Fibroblast of skin of abdomen (primary cell): ENCODE measurements around the gene NRK. TPM values are rescaled to one million over a fixed set of nuclear protein-coding genes. Genes with fewer than 3 reads are reported as not detected.
A peak's percentile ranks its signal among the peaks of the same experiment; 100 is the strongest.
"Not testable (repeated sequence)": the region's sequence is repeated elsewhere in the genome, so short reads cannot be mapped to it uniquely, and the experiment has no call there.

Experiments used
- DNase-seq: peaks from one replicate; pipeline ENCODE4 v3.0.0-alpha.2; 2013
- polyA plus RNA-seq, 2 experiments: library from polyadenylated mRNA; unstranded; fragments of 120-200 nt; gene quantifications; one replicate each; pipeline ENCODE4 v1.2.1, GENCODE V29; 2013; ENCODE audit not compliant: insufficient read length in 2 of 2

Gene NRK, protein sequence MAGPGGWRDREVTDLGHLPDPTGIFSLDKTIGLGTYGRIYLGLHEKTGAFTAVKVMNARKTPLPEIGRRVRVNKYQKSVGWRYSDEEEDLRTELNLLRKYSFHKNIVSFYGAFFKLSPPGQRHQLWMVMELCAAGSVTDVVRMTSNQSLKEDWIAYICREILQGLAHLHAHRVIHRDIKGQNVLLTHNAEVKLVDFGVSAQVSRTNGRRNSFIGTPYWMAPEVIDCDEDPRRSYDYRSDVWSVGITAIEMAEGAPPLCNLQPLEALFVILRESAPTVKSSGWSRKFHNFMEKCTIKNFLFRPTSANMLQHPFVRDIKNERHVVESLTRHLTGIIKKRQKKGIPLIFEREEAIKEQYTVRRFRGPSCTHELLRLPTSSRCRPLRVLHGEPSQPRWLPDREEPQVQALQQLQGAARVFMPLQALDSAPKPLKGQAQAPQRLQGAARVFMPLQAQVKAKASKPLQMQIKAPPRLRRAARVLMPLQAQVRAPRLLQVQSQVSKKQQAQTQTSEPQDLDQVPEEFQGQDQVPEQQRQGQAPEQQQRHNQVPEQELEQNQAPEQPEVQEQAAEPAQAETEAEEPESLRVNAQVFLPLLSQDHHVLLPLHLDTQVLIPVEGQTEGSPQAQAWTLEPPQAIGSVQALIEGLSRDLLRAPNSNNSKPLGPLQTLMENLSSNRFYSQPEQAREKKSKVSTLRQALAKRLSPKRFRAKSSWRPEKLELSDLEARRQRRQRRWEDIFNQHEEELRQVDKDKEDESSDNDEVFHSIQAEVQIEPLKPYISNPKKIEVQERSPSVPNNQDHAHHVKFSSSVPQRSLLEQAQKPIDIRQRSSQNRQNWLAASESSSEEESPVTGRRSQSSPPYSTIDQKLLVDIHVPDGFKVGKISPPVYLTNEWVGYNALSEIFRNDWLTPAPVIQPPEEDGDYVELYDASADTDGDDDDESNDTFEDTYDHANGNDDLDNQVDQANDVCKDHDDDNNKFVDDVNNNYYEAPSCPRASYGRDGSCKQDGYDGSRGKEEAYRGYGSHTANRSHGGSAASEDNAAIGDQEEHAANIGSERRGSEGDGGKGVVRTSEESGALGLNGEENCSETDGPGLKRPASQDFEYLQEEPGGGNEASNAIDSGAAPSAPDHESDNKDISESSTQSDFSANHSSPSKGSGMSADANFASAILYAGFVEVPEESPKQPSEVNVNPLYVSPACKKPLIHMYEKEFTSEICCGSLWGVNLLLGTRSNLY (N-terminal part only)
- 3.2 TPM for polyA plus RNA-seq (2013, experiment 1 of 2; ENCODE audit: insufficient read length)
- polyA plus RNA-seq (2013, experiment 2 of 2; ENCODE audit: insufficient read length), result 3.2 TPM

DNA sequence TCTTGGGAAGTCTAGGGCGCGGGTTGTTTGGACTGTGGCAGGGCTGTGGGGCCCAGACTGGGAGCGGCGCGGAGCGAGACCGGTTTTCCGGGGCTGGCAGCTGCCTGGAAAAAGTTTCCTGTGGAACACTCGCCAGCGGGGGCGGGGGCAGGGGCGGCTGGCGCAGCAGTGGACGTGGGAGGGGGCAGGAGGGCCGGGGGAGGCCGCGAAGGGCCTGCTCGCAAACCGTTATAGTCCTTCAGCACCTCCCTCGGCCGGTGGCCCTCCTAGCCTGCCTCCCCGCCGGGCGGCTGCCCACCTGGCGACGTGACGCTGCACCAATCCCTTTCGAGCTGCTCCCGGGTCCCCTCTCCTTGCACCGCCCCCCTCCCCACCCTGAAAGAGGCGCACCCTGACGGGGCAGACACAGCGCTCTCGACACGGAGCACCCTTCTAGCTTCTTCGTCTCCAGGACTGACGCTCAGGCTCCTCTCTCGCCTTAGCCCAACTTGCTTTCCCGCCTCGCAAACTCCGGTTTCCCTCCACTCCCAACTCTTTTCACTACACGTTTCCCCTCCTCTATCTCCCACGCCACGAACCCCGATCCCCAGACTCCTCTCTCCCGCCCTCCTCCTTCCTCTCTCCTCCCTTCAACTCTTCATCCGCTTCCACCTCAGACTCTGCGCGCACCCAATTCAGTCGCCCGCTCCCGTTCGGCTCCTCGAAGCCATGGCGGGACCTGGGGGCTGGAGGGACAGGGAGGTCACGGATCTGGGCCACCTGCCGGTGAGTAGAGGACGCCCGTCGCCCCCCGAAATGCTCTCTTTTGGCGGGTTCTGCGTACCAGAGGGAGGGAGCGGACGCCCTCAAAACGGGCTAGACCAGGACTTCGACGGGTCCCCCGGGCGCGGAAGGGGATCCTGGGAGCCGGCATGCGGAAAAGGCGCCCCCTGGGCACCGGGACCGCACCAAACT, at the start of gene NRK:
Gene NRK, plus strand, starts transcription at position 402 of the 954 bp plus-strand sequence. Its CDS starts 307 bp downstream, at position 709.
- DNase-seq, result no peak

DNA sequence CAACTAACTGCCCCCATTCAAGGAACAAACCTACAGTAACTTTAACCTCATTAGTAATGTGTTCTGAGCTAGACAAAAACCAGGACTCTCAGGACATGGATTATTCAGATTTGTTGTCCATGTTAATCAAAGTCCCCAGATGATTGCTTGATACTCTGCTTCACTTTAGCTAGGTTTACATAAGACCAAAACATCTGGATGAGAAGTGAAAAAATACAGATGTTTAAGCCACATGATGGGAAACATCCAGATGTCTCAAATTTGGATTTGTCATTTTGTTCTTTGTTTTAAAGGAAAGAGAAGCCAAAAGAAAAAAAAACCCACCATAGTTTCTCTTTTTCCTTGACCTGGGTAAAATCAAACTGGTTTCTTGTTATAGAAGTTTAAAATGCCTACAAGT, 48.5 kb upstream of the NRK start:
- DNase-seq, result no peak

DNA sequence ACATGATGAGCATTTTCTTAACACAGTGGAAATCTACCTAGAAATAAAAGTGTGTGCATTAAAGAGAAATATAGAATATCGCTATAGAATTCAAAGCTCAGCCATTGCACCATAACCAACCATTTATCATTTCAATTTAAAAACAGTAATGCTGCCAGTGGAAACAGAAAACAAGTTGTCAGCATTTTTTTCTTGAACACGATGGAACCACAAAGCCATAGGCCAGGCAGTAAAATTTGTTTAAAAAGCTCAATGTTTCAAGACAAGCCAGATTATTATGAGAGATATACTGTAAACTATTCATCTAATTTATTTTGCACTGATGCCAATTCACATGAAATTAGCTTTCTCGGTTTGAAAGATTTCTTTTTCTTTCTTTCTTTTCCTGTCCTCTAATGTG, 46.7 kb upstream of the NRK start:
- DNase-seq, result no peak

DNA sequence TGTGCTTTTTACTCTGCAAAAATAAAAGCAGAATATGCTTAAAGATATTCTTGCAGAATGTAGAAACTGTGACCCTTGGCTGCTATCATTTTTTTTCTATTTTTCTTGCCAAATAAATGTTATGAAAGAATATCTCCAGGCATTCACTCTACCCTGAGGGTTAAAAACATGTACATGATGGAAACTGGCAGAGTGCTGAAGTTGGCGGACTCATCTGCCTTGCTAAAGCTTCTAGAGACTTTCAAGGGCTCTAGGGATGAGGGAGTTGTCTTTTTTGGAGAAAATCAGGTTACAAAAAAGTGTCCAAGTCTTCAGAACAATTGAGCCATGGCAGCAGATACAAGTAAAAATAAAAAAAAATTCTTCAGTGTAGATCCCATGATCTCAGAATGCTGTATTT, 40.5 kb upstream of the NRK start:
- DNase-seq, result no peak

DNA sequence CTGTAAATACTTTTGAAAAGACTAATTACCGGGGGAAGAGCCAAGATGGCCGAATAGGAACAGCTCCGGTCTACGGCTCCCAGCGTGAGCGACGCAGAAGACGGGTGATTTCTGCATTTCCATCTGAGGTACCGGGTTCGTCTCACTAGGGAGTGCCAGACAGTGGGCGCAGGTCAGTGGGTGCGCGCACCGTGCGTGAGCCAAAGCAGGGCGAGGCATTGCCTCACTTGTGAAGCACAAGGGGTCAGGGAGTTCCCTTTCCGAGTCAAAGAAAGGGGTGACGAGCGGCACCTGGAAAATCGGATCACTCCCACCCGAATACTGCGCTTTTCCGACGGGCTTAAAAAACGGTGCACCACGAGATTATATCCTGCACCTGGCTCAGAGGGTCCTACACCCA, 25.5 kb upstream of the NRK start:
- DNase-seq, result not testable (repeated sequence)

DNA sequence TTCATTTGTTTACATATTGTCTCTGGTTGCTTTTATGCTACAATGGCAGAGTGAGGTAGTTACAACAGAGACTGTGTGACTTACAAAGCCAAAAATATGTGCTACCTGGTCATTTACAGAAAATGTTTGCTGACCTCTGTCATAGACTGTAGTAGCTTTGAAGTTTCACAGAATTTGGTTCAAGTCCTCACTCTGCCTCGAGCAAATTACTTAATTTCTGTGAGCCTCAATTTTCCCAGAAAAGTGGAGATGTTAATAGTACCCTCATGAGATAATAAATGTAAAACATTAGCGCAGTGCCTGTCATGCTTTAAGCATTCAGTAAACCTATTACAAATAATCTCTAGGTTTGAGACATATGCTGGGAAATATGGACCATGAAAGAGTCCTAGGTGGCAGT, 18.4 kb upstream of the NRK start:
- no peak for DNase-seq

DNA sequence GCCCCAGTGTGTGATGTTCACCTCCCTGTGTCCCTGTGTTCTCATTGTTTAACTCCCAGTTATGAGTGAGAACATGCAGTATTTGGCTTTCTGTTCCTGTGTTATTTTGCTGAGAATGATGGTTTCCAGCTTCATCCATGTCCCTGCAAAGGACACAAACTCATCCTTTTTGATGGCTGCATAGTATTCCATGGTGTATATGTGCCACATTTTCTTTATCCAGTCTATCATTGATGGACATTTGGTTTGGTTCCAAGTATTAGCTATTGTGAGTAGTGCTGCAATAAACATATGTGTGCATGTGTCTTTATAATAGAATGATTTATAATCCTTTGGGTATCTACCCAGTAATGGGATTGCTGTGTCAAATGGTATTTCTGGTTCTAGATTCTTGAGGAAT, 16.7 kb upstream of the NRK start:
- DNase-seq, result not testable (repeated sequence)

DNA sequence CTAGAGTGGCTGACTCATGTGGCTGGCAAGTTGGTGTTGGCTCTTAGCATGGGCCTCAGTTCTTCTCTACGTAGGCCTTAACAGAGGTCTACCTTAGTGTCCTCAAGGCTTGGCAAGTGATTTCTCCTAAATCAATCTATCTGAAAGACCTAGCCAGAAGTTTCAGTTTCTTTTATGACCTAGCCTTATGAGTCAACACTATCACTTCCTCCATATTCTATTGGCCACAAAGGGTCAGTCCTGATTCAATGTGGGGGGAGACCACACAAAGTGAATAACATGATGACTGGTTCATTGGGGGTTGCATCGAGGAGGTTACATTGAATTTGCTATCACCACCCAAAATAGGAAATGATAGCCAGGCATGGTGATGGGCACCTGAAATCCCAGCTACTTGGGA, 5.8 kb upstream of the NRK start:
- DNase-seq, result no peak

DNA sequence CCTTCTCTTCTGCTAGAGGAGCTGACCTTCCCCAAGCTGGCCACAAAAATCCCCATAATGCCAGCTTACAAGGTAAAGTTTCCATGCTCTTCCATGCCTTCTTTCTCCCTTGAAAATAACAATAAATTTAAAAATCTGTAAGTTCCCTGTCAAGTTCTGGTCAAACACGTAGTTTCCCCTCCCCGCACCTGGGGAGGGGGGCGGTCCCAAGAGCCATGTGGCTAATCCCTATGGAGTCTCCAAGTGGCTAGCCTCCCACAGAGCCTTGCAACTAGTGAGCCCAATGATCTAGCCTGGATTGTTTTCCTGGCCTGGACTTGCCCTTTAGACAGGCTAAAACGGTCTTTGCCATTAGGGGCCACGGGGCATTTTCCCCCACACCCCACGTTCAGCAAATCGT, 2.1 kb upstream of the NRK start:
- no peak for DNase-seq

DNA sequence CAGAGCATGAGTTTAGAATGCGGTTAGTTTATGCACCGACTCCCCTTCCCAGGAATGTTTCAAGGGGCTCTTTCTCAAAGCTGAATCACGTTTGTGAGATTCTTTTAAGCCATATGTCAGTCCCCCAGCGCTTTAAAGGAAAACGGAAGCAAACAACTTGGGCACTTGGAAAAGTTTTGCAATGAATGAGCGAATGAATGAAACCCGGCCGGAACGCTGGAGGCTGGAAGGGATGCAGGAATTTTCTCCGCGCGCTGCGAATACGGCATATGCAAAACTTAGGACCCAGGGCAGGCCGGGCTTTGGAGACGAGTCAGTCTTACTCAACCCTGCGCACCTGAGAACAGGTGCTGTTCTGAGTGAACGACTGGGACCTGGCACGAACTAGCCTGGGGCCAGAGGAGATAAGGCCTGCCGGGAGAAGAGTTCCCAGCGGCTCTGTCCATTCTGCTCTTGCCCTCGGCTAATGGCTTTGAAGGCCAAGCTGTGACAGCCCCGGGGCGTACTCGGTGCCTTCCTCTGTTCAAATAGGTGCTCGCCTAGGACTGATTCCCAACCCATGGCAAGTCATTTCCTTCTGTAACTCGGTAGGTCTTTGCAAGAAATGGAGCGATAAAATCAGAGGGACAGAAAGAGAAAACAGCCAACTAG, 743 bp upstream of the NRK start:
- DNase-seq, result peak; percentile 73

DNA sequence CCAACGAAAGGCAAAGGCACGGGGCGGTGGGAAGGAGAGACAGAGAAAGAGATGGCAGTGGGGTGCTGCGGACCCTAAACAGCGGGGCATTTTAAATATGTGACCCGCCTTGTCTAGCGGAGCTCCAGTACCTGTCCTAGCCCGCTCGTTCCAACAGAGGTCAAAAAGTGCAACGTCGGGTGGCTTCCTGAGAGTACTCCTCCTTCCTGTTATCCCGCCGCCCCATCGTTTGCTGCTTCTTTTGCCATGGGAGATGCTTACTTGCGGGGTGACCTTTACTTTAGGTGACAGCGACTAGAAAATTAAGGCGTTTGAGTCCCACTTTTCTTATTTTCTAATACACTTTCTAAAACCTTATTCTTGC, 735 bp downstream of the NRK start:
- no peak for DNase-seq

DNA sequence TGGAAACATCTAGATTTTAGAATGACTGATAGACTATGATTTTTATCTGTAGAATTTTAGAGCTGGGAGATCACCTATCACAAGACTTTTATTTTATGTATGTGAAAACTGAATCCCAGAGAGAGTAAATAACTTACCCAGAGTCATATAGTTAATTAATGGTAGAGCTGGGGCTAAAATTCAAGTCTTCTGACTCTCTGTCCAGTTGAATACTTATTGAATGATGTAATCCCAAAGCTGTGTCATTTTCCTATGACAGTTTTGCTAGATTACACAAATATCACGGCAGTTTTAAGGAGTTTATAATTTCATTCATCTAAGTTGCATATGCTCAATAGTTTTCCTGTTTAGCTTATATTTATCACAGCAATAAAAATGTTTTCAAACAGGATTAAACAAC, 6.7 kb downstream of the NRK start:
- no peak for DNase-seq

DNA sequence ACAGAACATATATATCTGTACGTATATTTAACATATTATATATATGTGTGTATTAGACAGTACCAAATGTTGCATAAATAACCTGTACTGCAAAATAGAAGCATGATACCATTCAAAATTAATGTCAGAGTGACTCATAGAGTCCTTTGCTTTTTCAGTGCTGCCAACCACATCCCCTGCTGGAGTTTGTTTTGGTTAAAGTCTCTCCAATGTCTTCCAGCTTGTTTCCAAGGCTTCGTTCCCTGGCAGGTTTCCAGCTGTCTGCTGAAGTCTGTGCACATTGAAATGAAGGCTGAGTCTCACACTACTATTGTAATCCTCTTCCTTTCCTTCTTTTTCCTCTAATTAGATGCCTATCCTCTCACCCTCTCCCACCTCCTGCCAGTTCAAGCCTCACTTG, 14.9 kb downstream of the NRK start:
- peak; percentile 90 for DNase-seq

DNA sequence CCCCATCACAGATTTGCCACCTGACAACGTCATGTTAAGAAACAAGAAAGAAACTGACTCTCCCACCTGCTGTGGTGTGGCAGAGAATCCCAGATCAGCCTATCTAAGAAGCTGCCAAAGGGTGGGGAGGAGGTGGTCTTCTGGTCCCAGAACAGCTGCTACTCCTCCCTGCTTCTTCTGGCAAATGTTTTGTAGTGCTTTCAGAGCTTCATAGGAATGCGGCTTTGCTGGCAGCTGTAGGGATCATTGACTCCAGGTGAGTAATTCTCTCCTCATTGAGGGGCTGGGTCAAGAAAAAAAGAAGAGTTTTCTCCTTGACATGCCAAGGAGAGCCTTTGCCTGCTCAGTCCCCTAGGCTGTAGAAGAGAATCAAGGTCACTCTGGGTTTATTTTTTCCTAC, 23.3 kb downstream of the NRK start:
- no peak for DNase-seq

DNA sequence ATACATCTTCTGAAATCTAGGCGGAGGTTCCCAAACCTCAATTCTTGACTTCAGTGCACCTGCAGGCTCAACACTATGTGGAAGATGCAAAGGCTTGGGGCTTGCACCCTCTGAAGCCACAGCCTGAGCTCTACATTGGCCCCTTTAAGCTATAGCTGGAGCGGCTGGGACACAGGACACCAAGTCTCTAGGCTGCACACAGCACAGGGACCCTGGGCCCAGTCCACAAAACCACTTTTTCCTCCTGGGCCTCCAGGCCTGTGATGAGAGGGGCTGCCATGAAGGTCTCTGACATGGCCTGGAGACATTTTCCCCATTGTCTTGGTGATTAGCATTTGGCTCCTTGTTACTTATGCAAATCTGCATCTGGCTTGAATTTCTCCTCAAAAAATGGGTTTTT, 27.8 kb downstream of the NRK start:
- DNase-seq, result not testable (repeated sequence)

DNA sequence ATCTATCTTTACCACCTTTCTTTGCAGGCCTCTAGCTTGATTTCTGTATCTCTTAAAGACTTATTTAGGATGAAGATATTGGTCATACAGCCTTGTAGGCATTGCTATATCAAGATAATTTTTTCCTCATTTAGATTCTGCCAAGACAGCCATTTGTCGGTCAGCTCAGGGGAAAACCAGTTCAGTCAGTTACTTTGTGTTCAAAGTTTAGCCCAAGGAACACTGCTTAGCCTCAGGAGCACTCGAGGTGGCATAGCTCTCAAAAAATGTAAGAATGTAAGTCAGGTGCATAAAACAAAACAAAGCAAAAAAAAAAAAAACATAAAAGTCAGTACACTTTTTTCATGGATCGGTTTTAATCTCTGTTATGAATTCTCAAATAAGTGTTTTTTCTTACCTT, 43.4 kb downstream of the NRK start:
- DNase-seq, result no peak

DNA sequence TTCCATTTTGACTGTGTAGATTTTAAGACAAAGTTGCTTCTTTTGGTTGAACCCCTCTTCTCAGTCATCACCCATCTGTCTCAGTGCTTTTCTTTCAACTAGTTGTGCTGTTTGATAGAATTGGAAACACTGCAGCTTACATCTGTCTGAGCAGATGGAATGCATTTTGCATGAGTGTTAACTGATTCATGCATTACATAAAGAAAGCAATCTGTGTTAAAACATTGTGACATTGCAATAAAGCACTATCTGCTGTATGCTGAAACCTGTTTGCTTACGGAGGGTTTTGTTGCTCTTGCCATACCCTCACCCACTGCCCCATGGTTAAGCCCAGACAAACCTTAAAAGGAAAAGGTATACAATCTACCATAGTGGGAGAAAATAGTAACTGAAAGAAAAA, 47.4 kb downstream of the NRK start:
- DNase-seq, result peak; percentile 51

DNA sequence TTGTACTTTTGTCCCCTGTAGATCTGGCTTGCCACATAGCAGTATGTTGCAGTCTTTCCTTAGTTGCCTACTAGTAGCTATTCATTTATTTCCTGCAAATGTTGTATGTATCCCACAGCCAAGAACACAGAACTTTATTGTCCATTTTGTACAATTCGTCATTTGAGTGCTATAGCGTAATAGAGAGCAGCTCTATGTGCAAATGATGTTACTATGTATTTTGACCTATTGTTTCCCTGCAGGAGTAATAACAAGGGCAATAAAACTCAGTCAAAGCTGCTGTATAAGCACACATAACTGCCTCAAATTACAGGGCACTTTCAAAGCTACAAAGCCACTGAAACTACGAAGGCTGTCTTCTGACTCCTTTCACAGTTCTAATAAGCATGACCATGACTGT, 48.1 kb downstream of the NRK start:
- DNase-seq, result no peak

DNA sequence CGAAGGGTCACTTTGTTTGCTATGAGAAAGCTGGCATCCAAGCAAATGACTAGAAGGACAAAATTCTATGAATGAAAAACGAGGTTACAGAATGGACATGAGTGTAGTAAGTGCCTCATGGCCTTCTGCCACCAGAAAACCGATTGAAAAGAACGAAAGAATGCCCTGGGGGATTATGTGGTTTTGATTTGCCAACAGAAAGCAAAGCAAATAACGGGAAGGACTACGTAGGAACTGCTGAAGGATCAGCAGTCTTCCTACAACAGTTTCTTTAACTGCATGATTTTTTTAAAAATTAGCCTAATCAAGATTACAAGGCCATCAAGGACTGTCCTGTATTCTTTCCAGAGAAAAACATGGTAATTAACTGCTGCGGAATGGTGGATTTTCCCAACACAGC, 50.6 kb downstream of the NRK start:
- no peak for DNase-seq

DNA sequence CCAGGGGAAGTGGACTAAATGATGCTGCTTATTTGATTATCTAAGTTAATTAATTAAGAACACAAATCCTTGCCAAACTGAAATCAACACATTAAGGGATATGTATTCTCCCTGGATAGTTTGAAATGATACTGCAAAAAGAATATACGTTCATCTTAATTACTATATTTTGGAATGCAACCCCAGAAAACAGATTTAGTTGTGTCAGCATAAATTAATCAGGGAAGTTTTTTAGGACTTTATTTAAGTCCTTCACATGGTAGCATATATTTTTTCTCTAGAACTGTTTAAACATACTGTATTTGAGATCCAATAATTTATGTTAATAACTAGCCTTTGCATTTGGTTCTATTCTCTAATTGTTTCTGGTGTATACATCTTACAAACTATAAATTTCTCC, 52.5 kb downstream of the NRK start:
- DNase-seq, result no peak

DNA sequence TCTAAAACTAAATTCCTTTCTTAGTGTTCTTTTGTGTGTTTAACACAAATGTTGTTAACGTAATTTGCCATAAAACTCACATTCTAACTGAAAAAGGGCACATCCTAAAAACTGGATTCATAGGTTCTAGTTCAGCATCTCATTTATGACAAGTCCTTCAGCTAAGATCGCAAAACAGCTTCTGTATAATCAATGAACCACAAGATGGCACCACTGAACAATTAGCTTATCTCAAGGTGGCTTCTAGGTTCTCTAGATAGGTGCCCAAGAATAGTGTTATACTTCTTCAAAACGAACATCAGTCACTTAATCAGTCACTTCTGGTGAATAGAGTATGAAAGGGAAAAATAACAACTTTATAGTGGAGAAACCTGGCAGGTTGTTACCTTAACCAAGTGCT, 54.3 kb downstream of the NRK start:
- DNase-seq, result no peak
